ENCODE measurements around the gene CNOT10. TPM values are rescaled to one million over a fixed set of nuclear protein-coding genes. Genes with fewer than 3 reads are reported as not detected.

CNOT10 gene
- total RNA-seq, 1 donor from 2014 or later = 22.4 TPM

- H3K27me3 ChIP-seq (ENCODE audit: control insufficient read depth, insufficient read depth, low read length) = peaks cover 47% of the 10 kb centered on the region
- no peak overlapping the region for H3K4me3 ChIP-seq (ENCODE audit: low read depth, low read length)
- DNase-seq (ENCODE audit: low read depth) (no peak), FAIRE-seq (no peak)
- H3K36me3 ChIP-seq (ENCODE audit: control insufficient read depth, insufficient read depth, low read length) = no peaks in the 10 kb centered on the region
- TF ChIP-seq CTCF (IDR thresholded peaks at IDR 0.05; ENCODE audit: insufficient read depth, low read length, severe bottlenecking) = no peak
These were observed 133.4 kb downstream of the CNOT10 start for GRCh38 chr3:32818229-32818969.

GRCh38 chr3:32818970-32819511 lies 134.1 kb downstream of the CNOT10 start:
- Histone ChIP-seq H3K4me3 (ENCODE audit: low read depth, low read length) (no peak overlapping the region), H3K36me3 (ENCODE audit: control insufficient read depth, insufficient read depth, low read length) (no peaks in the 10 kb centered on the region), H3K27me3 (ENCODE audit: control insufficient read depth, insufficient read depth, low read length) (peaks cover 47% of the 10 kb centered on the region)
- FAIRE-seq (no peak), DNase-seq (ENCODE audit: low read depth) (no peak)
- no peak for TF ChIP-seq CTCF (IDR thresholded peaks at IDR 0.05; ENCODE audit: insufficient read depth, low read length, severe bottlenecking)

- Histone ChIP-seq H3K36me3 (ENCODE audit: control insufficient read depth, insufficient read depth, low read length) (no peaks in the 10 kb centered on the region), H3K4me3 (ENCODE audit: low read depth, low read length) (no peak overlapping the region), H3K27me3 (ENCODE audit: control insufficient read depth, insufficient read depth, low read length) (peaks cover 47% of the 10 kb centered on the region)
- no peak for DNase-seq (ENCODE audit: low read depth)
- no peak for FAIRE-seq
- TF ChIP-seq CTCF (IDR thresholded peaks at IDR 0.05; ENCODE audit: insufficient read depth, low read length, severe bottlenecking) = no peak
These were observed 134.8 kb downstream of the CNOT10 start for GRCh38 chr3:32819551-32820348.

- no peak for FAIRE-seq
These were observed 135.4 kb downstream of the CNOT10 start for GRCh38 chr3:32820430-32820829.

More at GRCh38 chr3:32820430-32820829, 135.4 kb downstream of the CNOT10 start:
- DNase-seq (ENCODE audit: low read depth) = no peak
- Histone ChIP-seq H3K27me3 (ENCODE audit: control insufficient read depth, insufficient read depth, low read length) (peaks cover 47% of the 10 kb centered on the region), H3K36me3 (ENCODE audit: control insufficient read depth, insufficient read depth, low read length) (no peaks in the 10 kb centered on the region), H3K4me3 (ENCODE audit: low read depth, low read length) (no peak overlapping the region)
- TF ChIP-seq CTCF (IDR thresholded peaks at IDR 0.05; ENCODE audit: insufficient read depth, low read length, severe bottlenecking) = no peak
